Effector memory CD8-positive, alpha-beta T cell (primary cell): ENCODE data around the gene EEFSEC.

ENCODE experiments used
- ATAC-seq: fragments of 150-1000 bp; cut with Tn5 transposase; replicated peaks from 2 replicates; pipeline ENCODE4 v1.10.0; 2021; ENCODE audit warnings: mild to moderate bottlenecking, moderate library complexity
- DNase-seq, 3 experiments: peaks; one replicate each; pipeline ENCODE4 v3.0.0; 2021
- H3K27ac Mint-ChIP-seq, 2 donors: one replicate each; pipeline ENCODE4 v1.8.0; 2022; ENCODE audit warnings: mild to moderate bottlenecking in 2 of 2, mixed read lengths in 2 of 2, moderate library complexity in 2 of 2
- H3K27me3 Mint-ChIP-seq, 2 donors: one replicate each; pipeline ENCODE4 v1.8.0; 2022; ENCODE audit warnings: mixed read lengths in 2 of 2
- H3K36me3 Mint-ChIP-seq: one replicate; pipeline ENCODE4 v1.8.0; 2022; ENCODE audit warnings: mild to moderate bottlenecking, moderate library complexity, mixed read lengths; ENCODE audit not compliant: insufficient read depth
- H3K4me1 Mint-ChIP-seq, 2 donors: one replicate each; pipeline ENCODE4 v1.8.0; 2022; ENCODE audit warnings: low read depth in 2 of 2, mixed read lengths in 2 of 2
- H3K4me3 Mint-ChIP-seq, 2 donors: one replicate each; pipeline ENCODE4 v1.8.0; 2022; ENCODE audit warnings: mild to moderate bottlenecking in 2 of 2, mixed read lengths in 2 of 2, moderate library complexity in 2 of 2
- H3K9me3 Mint-ChIP-seq, 2 donors: one replicate each; pipeline ENCODE4 v1.8.0; 2022; ENCODE audit warnings: mixed read lengths in 2 of 2

Gene EEFSEC

GRCh38 chr3:128408012-128408692 lies 254.9 kb downstream of the EEFSEC start:
- Mint-ChIP-seq H3K4me3 (no peak overlapping the region), H3K27ac (peak overlapping the region in 1 of 2 donors; percentile 78), H3K9me3 (no peaks in the 10 kb centered on the region), H3K4me1 (peaks cover 0 to 2% of the 10 kb centered on the region in 2 donors), H3K27me3 (no peaks in the 10 kb centered on the region), H3K36me3 (no peaks in the 10 kb centered on the region)
- no peak for ATAC-seq
- no peak for DNase-seq

GRCh38 chr3:128408693-128409623 lies 255.7 kb downstream of the EEFSEC start:
- no peak for DNase-seq
- Mint-ChIP-seq H3K36me3 (no peaks in the 10 kb centered on the region), H3K4me3 (no peak overlapping the region), H3K4me1 (peaks cover 0 to 2% of the 10 kb centered on the region in 2 donors), H3K27ac (no peak overlapping the region), H3K27me3 (no peaks in the 10 kb centered on the region), H3K9me3 (no peaks in the 10 kb centered on the region)
- no peak for ATAC-seq

- Mint-ChIP-seq H3K9me3 (no peaks in the 10 kb centered on the region), H3K36me3 (no peaks in the 10 kb centered on the region), H3K27ac (no peak overlapping the region), H3K4me1 (peaks cover 0 to 2% of the 10 kb centered on the region in 2 donors), H3K4me3 (no peak overlapping the region), H3K27me3 (no peaks in the 10 kb centered on the region)
- ATAC-seq (no peak), DNase-seq (no peak)
Observed at GRCh38 chr3:128409624-128410581, 256.6 kb downstream of the EEFSEC start.

GRCh38 chr3:128410669-128411573 lies 257.6 kb downstream of the EEFSEC start:
- Mint-ChIP-seq H3K9me3 (no peaks in the 10 kb centered on the region), H3K4me3 (no peak overlapping the region), H3K4me1 (peaks cover 0 to 2% of the 10 kb centered on the region in 2 donors), H3K27ac (no peak overlapping the region), H3K27me3 (no peaks in the 10 kb centered on the region), H3K36me3 (no peaks in the 10 kb centered on the region)
- no peak for ATAC-seq
- no peak for DNase-seq

- Mint-ChIP-seq H3K4me3 (no peak overlapping the region), H3K9me3 (no peaks in the 10 kb centered on the region), H3K27me3 (no peaks in the 10 kb centered on the region), H3K36me3 (no peaks in the 10 kb centered on the region), H3K27ac (no peak overlapping the region), H3K4me1 (peaks cover 0 to 2% of the 10 kb centered on the region in 2 donors)
- DNase-seq, result no peak
- ATAC-seq, result no peak
Observed at GRCh38 chr3:128411574-128412064, 258.3 kb downstream of the EEFSEC start.

GRCh38 chr3:128412180-128413002 lies 259.1 kb downstream of the EEFSEC start:
- ATAC-seq (no peak), DNase-seq (no peak)
- Mint-ChIP-seq H3K4me3 (no peak overlapping the region), H3K9me3 (no peaks in the 10 kb centered on the region), H3K4me1 (peaks cover 0 to 2% of the 10 kb centered on the region in 2 donors), H3K27ac (no peak overlapping the region), H3K36me3 (no peaks in the 10 kb centered on the region), H3K27me3 (no peaks in the 10 kb centered on the region)

GRCh38 chr3:128413003-128413370 lies 259.7 kb downstream of the EEFSEC start:
- ATAC-seq (no peak), DNase-seq (no peak)
- Mint-ChIP-seq H3K9me3 (no peaks in the 10 kb centered on the region), H3K27me3 (no peaks in the 10 kb centered on the region), H3K4me1 (peaks cover 0 to 2% of the 10 kb centered on the region in 2 donors), H3K27ac (no peak overlapping the region), H3K36me3 (no peaks in the 10 kb centered on the region), H3K4me3 (no peak overlapping the region)

GRCh38 chr3:128413413-128414205 lies 260.3 kb downstream of the EEFSEC start:
- Mint-ChIP-seq H3K4me1 (peaks cover 0 to 2% of the 10 kb centered on the region in 2 donors), H3K27ac (no peak overlapping the region), H3K36me3 (no peaks in the 10 kb centered on the region), H3K4me3 (no peak overlapping the region), H3K27me3 (no peaks in the 10 kb centered on the region), H3K9me3 (no peaks in the 10 kb centered on the region)
- ATAC-seq, result no peak
- DNase-seq, result no peak

- DNase-seq, result no peak
- Mint-ChIP-seq H3K4me3 (no peak overlapping the region), H3K4me1 (peaks cover 0 to 2% of the 10 kb centered on the region in 2 donors), H3K27ac (no peak overlapping the region), H3K27me3 (no peaks in the 10 kb centered on the region), H3K36me3 (no peaks in the 10 kb centered on the region), H3K9me3 (no peaks in the 10 kb centered on the region)
- ATAC-seq, result no peak
Observed at GRCh38 chr3:128415200-128415772, 262.0 kb downstream of the EEFSEC start.

GRCh38 chr3:128415773-128416577 lies 262.7 kb downstream of the EEFSEC start:
- H3K9me3 Mint-ChIP-seq, result no peaks in the 10 kb centered on the region
- ATAC-seq, result no peak
- H3K4me1 Mint-ChIP-seq, result peaks cover 0 to 2% of the 10 kb centered on the region in 2 donors
- DNase-seq, result no peak
- H3K4me3 Mint-ChIP-seq, result no peak overlapping the region
- no peak overlapping the region for H3K27ac Mint-ChIP-seq
- no peaks in the 10 kb centered on the region for H3K27me3 Mint-ChIP-seq
- H3K36me3 Mint-ChIP-seq, result no peaks in the 10 kb centered on the region
